GM23338 (cell line): Measurements from ENCODE around the gene MDGA2. TPM values are rescaled to one million over a fixed set of nuclear protein-coding genes. Genes with fewer than 3 reads are reported as not detected.

ENCODE experiments used
- ATAC-seq: fragments of 200-7000 bp; cut with Tn5 transposase; 3 replicates; pipeline ENCODE4 v1.9.1; 2020
- DNase-seq: peaks from one replicate; pipeline ENCODE4 v3.0.0-alpha.2; 2015; ENCODE audit warnings: low spot score
- H2AFZ ChIP-seq: fragments of 200-600 bp; sonication (generic); 2 replicates; pipeline ENCODE4 v1.8.0; 2016; ENCODE audit warnings: antibody characterized with exemption, mild to moderate bottlenecking, moderate library complexity
- H3F3A ChIP-seq: fragments of 200-600 bp; sonication (generic); replicated peaks from 2 replicates; pipeline ENCODE4 v1.8.0; 2017; ENCODE audit warnings: antibody characterized with exemption, mixed run types, low read depth
- H3K27ac ChIP-seq: fragments of 200-600 bp; sonication (generic); 2 replicates; pipeline ENCODE4 v1.6.1; 2016; ENCODE audit warnings: low read depth
- H3K27me3 ChIP-seq: fragments of 200-600 bp; sonication (generic); 2 replicates; pipeline ENCODE4 v1.8.0; 2016; ENCODE audit warnings: mild to moderate bottlenecking, mixed run types, moderate library complexity; ENCODE audit not compliant: insufficient read depth
- H3K36me3 ChIP-seq: fragments of 200-600 bp; sonication (generic); 2 replicates; pipeline ENCODE4 v1.8.0; 2016; ENCODE audit warnings: mild to moderate bottlenecking; ENCODE audit not compliant: insufficient read depth
- H3K4me1 ChIP-seq: fragments of 200-600 bp; sonication (generic); 2 replicates; pipeline ENCODE4 v1.8.0; 2016; ENCODE audit warnings: mild to moderate bottlenecking, moderate library complexity; ENCODE audit not compliant: insufficient read depth
- H3K4me2 ChIP-seq: fragments of 200-600 bp; sonication (generic); 2 replicates; pipeline ENCODE4 v1.7.1; 2017; ENCODE audit warnings: mixed run types
- H3K4me3 ChIP-seq: fragments of 200-600 bp; sonication (generic); 2 replicates; pipeline ENCODE4 v1.6.1; 2016; ENCODE audit warnings: mixed run types
- H3K79me2 ChIP-seq: fragments of 200-600 bp; sonication (generic); replicated peaks from 2 replicates; pipeline ENCODE4 v1.8.0; 2017; ENCODE audit warnings: mild to moderate bottlenecking; ENCODE audit not compliant: insufficient read depth
- H3K9me2 ChIP-seq: fragments of 200-600 bp; sonication (generic); 2 replicates; pipeline ENCODE4 v1.8.0; 2017; ENCODE audit not compliant: insufficient read depth
- H4K20me1 ChIP-seq: fragments of 200-600 bp; sonication (generic); replicated peaks from 2 replicates; pipeline ENCODE4 v1.8.0; 2017; ENCODE audit warnings: mild to moderate bottlenecking; ENCODE audit not compliant: insufficient read depth
- H3K27ac Mint-ChIP-seq: 2 replicates; pipeline ENCODE4 v1.8.0; 2020; ENCODE audit warnings: inconsistent platforms, mild to moderate bottlenecking, moderate library complexity, mixed read lengths
- H3K27me3 Mint-ChIP-seq: 3 replicates; pipeline ENCODE4 v1.8.0; 2022; ENCODE audit warnings: low read depth, mild to moderate bottlenecking, moderate library complexity, mixed read lengths, inconsistent platforms; ENCODE audit not compliant: insufficient read depth, poor library complexity
- H3K36me3 Mint-ChIP-seq: 3 replicates; pipeline ENCODE4 v1.8.0; 2021; ENCODE audit warnings: low read depth, mild to moderate bottlenecking, inconsistent platforms, moderate library complexity, mixed read lengths
- H3K4me1 Mint-ChIP-seq: 3 replicates; pipeline ENCODE4 v1.8.0; 2020; ENCODE audit warnings: mild to moderate bottlenecking, inconsistent platforms, mixed read lengths
- H3K4me3 Mint-ChIP-seq: 3 replicates; pipeline ENCODE4 v1.8.0; 2021; ENCODE audit warnings: moderate library complexity, mild to moderate bottlenecking, inconsistent platforms, mixed read lengths
- H3K9me3 Mint-ChIP-seq: 3 replicates; pipeline ENCODE4 v1.8.0; 2020; ENCODE audit warnings: moderate library complexity, mild to moderate bottlenecking, inconsistent platforms, mixed read lengths
- CREB1 ChIP-seq: fragments of 250-450 bp; sonication (Bioruptor Pico); IDR thresholded peaks from 2 replicates; pipeline ENCODE4 v1.5.0; 2020; ENCODE audit warnings: low read depth, mild to moderate bottlenecking, moderate library complexity
- EZH2 ChIP-seq: fragments of 200-600 bp; sonication (generic); IDR thresholded peaks from one replicate; pipeline ENCODE4 v1.8.0; 2017; ENCODE audit warnings: antibody characterized with exemption, mild to moderate bottlenecking, low read depth; ENCODE audit not compliant: unreplicated experiment
- EZH2phosphoT487 ChIP-seq: fragments of 200-600 bp; sonication (generic); IDR thresholded peaks from one replicate; pipeline ENCODE4 v1.8.1; 2018; ENCODE audit warnings: antibody characterized with exemption; ENCODE audit not compliant: unreplicated experiment
- JUNB ChIP-seq: IDR thresholded peaks from one replicate; pipeline ENCODE4 v1.6.1; 2016; ENCODE audit warnings: antibody characterized with exemption; ENCODE audit not compliant: unreplicated experiment
- NANOG ChIP-seq: IDR thresholded peaks from 2 replicates; pipeline ENCODE4 v1.6.1; 2016; ENCODE audit warnings: antibody characterized with exemption, borderline replicate concordance
- POLR2AphosphoS5 ChIP-seq: IDR thresholded peaks from 2 replicates; pipeline ENCODE4 v1.6.1; 2016; ENCODE audit warnings: antibody characterized with exemption, low read depth
- STAT1 ChIP-seq: IDR thresholded peaks from one replicate; pipeline ENCODE4 v1.6.1; 2016; ENCODE audit warnings: antibody characterized with exemption; ENCODE audit not compliant: unreplicated experiment
- ZNF331 ChIP-seq: fragments of 250-450 bp; sonication (Bioruptor Pico); IDR thresholded peaks from 2 replicates; pipeline ENCODE4 v1.5.0; 2020; ENCODE audit warnings: low read depth, mild to moderate bottlenecking, moderate library complexity
- polyA plus RNA-seq: library from polyadenylated mRNA; unstranded; fragments of >200 nt; fragmentation: Nextera tagmentation; extraction: Ambion mirVana; gene quantifications from 2 replicates; pipeline ENCODE4 v1.2.1, GENCODE V29; 2016
- total RNA-seq: library from RNA; depleted of rRNA; stranded (reverse); fragments of >200 nt; shearing (Covaris generic); gene quantifications from 2 replicates; pipeline ENCODE4 v1.2.3, GENCODE V29; 2014
- TF ChIP-seq, protein P1 (sequence below): IDR thresholded peaks from 2 replicates; pipeline ENCODE4 v1.6.1; 2016; ENCODE audit warnings: antibody characterized with exemption
- TF ChIP-seq, protein P2 (sequence below), 2 experiments: fragments of 200-600 bp in 1 of 2; sonication (generic) in 1 of 2; conservative IDR thresholded peaks; 2 replicates each; pipeline versions ENCODE4 v1.5.1 to v1.6.1; 2016 to 2017; ENCODE audit warnings: antibody characterized with exemption in 2 of 2, low read depth in 2 of 2, mild to moderate bottlenecking in 2 of 2, moderate library complexity in 1 of 2
- TF ChIP-seq, protein P3 (sequence below): IDR thresholded peaks from one replicate; pipeline ENCODE4 v1.6.1; 2018; ENCODE audit warnings: antibody characterized with exemption; ENCODE audit not compliant: unreplicated experiment
- TF ChIP-seq, protein P4 (sequence below): fragments of 250-450 bp; sonication (Bioruptor Pico); IDR thresholded peaks from 2 replicates; pipeline ENCODE4 v1.5.0; 2020; ENCODE audit warnings: mild to moderate bottlenecking, moderate library complexity

Gene MDGA2
- total and polyA plus RNA-seq, 2 experiments from 2014 or later, result 0.68 to 1.7 TPM

DNA sequence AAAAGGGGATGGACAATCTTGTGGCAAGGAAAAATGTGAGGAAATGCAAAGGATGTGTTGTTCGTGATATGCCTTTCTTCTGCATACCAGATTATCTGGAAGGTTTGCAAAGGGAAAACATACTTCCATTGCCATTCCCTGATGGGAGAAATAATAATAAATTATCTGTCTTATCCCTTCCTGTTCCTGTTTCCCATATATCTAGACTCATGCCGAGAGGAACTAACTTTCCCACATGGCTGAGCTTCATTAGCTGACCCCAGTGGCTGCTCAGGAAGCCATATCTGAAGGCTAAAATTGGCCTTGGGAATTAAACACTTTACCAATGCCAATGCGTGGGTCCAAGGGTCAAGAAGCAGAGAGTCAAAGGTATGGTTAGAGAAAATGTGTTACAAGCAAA lies 439.8 kb downstream of the MDGA2 start:
- Histone ChIP-seq H4K20me1 (no peaks in the 10 kb centered on the region), H3K4me3 (no peak overlapping the region), H3F3A (no peaks in the 10 kb centered on the region), H3K27ac (no peak overlapping the region), H3K4me2 (no peak overlapping the region), H3K27me3 (no peaks in the 10 kb centered on the region), H3K79me2 (no peaks in the 10 kb centered on the region), H3K4me1 (no peaks in the 10 kb centered on the region), H3K36me3 (no peaks in the 10 kb centered on the region), H2AFZ (no peak overlapping the region), H3K9me2 (no peaks in the 10 kb centered on the region)
- H3K9me3 Mint-ChIP-seq, result no peaks in the 10 kb centered on the region
- ATAC-seq (no peak), DNase-seq (no peak)
- H3K4me3 Mint-ChIP-seq, result no peak overlapping the region
- H3K4me1 Mint-ChIP-seq, result no peaks in the 10 kb centered on the region
- TF ChIP-seq, protein P1, sequence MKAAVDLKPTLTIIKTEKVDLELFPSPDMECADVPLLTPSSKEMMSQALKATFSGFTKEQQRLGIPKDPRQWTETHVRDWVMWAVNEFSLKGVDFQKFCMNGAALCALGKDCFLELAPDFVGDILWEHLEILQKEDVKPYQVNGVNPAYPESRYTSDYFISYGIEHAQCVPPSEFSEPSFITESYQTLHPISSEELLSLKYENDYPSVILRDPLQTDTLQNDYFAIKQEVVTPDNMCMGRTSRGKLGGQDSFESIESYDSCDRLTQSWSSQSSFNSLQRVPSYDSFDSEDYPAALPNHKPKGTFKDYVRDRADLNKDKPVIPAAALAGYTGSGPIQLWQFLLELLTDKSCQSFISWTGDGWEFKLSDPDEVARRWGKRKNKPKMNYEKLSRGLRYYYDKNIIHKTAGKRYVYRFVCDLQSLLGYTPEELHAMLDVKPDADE, result no peak
- TF ChIP-seq STAT1 (no peak), ZNF331 (no peak), JUNB (no peak), CREB1 (CRISPR knock-in tag) (no peak), EZH2phosphoT487 (no peak), POLR2AphosphoS5 (no peak), NANOG (no peak), EZH2 (no peak)
- TF ChIP-seq, protein P2, sequence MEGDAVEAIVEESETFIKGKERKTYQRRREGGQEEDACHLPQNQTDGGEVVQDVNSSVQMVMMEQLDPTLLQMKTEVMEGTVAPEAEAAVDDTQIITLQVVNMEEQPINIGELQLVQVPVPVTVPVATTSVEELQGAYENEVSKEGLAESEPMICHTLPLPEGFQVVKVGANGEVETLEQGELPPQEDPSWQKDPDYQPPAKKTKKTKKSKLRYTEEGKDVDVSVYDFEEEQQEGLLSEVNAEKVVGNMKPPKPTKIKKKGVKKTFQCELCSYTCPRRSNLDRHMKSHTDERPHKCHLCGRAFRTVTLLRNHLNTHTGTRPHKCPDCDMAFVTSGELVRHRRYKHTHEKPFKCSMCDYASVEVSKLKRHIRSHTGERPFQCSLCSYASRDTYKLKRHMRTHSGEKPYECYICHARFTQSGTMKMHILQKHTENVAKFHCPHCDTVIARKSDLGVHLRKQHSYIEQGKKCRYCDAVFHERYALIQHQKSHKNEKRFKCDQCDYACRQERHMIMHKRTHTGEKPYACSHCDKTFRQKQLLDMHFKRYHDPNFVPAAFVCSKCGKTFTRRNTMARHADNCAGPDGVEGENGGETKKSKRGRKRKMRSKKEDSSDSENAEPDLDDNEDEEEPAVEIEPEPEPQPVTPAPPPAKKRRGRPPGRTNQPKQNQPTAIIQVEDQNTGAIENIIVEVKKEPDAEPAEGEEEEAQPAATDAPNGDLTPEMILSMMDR (conservative IDR thresholded peaks at IDR 0.05; ENCODE audit: low read depth in 2 of 2), result no peak
- TF ChIP-seq, protein P3, sequence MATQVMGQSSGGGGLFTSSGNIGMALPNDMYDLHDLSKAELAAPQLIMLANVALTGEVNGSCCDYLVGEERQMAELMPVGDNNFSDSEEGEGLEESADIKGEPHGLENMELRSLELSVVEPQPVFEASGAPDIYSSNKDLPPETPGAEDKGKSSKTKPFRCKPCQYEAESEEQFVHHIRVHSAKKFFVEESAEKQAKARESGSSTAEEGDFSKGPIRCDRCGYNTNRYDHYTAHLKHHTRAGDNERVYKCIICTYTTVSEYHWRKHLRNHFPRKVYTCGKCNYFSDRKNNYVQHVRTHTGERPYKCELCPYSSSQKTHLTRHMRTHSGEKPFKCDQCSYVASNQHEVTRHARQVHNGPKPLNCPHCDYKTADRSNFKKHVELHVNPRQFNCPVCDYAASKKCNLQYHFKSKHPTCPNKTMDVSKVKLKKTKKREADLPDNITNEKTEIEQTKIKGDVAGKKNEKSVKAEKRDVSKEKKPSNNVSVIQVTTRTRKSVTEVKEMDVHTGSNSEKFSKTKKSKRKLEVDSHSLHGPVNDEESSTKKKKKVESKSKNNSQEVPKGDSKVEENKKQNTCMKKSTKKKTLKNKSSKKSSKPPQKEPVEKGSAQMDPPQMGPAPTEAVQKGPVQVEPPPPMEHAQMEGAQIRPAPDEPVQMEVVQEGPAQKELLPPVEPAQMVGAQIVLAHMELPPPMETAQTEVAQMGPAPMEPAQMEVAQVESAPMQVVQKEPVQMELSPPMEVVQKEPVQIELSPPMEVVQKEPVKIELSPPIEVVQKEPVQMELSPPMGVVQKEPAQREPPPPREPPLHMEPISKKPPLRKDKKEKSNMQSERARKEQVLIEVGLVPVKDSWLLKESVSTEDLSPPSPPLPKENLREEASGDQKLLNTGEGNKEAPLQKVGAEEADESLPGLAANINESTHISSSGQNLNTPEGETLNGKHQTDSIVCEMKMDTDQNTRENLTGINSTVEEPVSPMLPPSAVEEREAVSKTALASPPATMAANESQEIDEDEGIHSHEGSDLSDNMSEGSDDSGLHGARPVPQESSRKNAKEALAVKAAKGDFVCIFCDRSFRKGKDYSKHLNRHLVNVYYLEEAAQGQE, result no peak
- TF ChIP-seq, protein P4, sequence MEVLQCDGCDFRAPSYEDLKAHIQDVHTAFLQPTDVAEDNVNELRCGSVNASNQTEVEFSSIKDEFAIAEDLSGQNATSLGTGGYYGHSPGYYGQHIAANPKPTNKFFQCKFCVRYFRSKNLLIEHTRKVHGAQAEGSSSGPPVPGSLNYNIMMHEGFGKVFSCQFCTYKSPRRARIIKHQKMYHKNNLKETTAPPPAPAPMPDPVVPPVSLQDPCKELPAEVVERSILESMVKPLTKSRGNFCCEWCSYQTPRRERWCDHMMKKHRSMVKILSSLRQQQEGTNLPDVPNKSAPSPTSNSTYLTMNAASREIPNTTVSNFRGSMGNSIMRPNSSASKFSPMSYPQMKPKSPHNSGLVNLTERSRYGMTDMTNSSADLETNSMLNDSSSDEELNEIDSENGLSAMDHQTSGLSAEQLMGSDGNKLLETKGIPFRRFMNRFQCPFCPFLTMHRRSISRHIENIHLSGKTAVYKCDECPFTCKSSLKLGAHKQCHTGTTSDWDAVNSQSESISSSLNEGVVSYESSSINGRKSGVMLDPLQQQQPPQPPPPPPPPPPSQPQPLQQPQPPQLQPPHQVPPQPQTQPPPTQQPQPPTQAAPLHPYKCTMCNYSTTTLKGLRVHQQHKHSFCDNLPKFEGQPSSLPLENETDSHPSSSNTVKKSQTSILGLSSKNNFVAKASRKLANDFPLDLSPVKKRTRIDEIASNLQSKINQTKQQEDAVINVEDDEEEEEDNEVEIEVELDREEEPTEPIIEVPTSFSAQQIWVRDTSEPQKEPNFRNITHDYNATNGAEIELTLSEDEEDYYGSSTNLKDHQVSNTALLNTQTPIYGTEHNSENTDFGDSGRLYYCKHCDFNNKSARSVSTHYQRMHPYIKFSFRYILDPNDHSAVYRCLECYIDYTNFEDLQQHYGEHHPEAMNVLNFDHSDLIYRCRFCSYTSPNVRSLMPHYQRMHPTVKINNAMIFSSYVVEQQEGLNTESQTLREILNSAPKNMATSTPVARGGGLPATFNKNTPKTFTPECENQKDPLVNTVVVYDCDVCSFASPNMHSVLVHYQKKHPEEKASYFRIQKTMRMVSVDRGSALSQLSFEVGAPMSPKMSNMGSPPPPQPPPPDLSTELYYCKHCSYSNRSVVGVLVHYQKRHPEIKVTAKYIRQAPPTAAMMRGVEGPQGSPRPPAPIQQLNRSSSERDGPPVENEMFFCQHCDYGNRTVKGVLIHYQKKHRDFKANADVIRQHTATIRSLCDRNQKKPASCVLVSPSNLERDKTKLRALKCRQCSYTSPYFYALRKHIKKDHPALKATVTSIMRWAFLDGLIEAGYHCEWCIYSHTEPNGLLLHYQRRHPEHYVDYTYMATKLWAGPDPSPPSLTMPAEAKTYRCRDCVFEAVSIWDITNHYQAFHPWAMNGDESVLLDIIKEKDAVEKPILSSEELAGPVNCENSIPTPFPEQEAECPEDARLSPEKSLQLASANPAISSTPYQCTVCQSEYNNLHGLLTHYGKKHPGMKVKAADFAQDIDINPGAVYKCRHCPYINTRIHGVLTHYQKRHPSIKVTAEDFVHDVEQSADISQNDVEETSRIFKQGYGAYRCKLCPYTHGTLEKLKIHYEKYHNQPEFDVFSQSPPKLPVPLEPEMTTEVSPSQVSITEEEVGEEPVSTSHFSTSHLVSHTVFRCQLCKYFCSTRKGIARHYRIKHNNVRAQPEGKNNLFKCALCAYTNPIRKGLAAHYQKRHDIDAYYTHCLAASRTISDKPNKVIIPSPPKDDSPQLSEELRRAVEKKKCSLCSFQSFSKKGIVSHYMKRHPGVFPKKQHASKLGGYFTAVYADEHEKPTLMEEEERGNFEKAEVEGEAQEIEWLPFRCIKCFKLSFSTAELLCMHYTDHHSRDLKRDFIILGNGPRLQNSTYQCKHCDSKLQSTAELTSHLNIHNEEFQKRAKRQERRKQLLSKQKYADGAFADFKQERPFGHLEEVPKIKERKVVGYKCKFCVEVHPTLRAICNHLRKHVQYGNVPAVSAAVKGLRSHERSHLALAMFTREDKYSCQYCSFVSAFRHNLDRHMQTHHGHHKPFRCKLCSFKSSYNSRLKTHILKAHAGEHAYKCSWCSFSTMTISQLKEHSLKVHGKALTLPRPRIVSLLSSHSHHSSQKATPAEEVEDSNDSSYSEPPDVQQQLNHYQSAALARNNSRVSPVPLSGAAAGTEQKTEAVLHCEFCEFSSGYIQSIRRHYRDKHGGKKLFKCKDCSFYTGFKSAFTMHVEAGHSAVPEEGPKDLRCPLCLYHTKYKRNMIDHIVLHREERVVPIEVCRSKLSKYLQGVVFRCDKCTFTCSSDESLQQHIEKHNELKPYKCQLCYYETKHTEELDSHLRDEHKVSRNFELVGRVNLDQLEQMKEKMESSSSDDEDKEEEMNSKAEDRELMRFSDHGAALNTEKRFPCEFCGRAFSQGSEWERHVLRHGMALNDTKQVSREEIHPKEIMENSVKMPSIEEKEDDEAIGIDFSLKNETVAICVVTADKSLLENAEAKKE, result no peak
- H3K27me3 Mint-ChIP-seq, result no peaks in the 10 kb centered on the region
- H3K36me3 Mint-ChIP-seq, result no peaks in the 10 kb centered on the region
- no peak overlapping the region for H3K27ac Mint-ChIP-seq
